ENCODE results near the gene B3GLCT. TPM values are rescaled to one million over a fixed set of nuclear protein-coding genes. Genes with fewer than 3 reads are reported as not detected.

B3GLCT gene
- total RNA-seq, 1 donor from 2014 or later: 16.5 TPM

- DNase-seq (ENCODE audit: extremely low spot score, unreplicated experiment): no peak
- Mint-ChIP-seq H3K27ac (no peak overlapping the region), H3K36me3 (peaks cover 4% of the 10 kb centered on the region), H3K27me3 (peaks cover 22% of the 10 kb centered on the region), H3K9me3 (no peaks in the 10 kb centered on the region), H3K4me3 (no peak overlapping the region), H3K4me1 (ENCODE audit: unreplicated experiment) (peaks cover 32% of the 10 kb centered on the region)
- no peak for TF ChIP-seq CTCF (conservative IDR thresholded peaks at IDR 0.05)
These were observed 8.1 kb downstream of the B3GLCT start for GRCh38 chr13:31207661-31208552.

GRCh38 chr13:31208559-31209122, 8.9 kb downstream of the B3GLCT start:
- no peak overlapping the region for H3K4me3 Mint-ChIP-seq

GRCh38 chr13:31209172-31209840, 9.5 kb downstream of the B3GLCT start:
- no peak for TF ChIP-seq CTCF (conservative IDR thresholded peaks at IDR 0.05)
- Mint-ChIP-seq H3K27me3 (peaks cover 13% of the 10 kb centered on the region), H3K27ac (no peak overlapping the region), H3K36me3 (peaks cover 4% of the 10 kb centered on the region), H3K4me3 (no peak overlapping the region), H3K4me1 (ENCODE audit: unreplicated experiment) (peaks cover 36% of the 10 kb centered on the region), H3K9me3 (no peaks in the 10 kb centered on the region)
- no peak for DNase-seq (ENCODE audit: extremely low spot score, unreplicated experiment)

More at GRCh38 chr13:31208559-31209122, 8.9 kb downstream of the B3GLCT start:
- no peak for TF ChIP-seq CTCF (conservative IDR thresholded peaks at IDR 0.05)
- H3K27me3 Mint-ChIP-seq: peaks cover 16% of the 10 kb centered on the region
- peaks cover 32% of the 10 kb centered on the region for H3K4me1 Mint-ChIP-seq (ENCODE audit: unreplicated experiment)
- H3K27ac Mint-ChIP-seq: no peak overlapping the region
- H3K9me3 Mint-ChIP-seq: no peaks in the 10 kb centered on the region
- peaks cover 4% of the 10 kb centered on the region for H3K36me3 Mint-ChIP-seq
- no peak for DNase-seq (ENCODE audit: extremely low spot score, unreplicated experiment)

- Mint-ChIP-seq H3K27ac (no peak overlapping the region), H3K27me3 (peaks cover 8% of the 10 kb centered on the region), H3K4me3 (no peak overlapping the region), H3K4me1 (ENCODE audit: unreplicated experiment) (peaks cover 35% of the 10 kb centered on the region), H3K36me3 (peaks cover 3% of the 10 kb centered on the region), H3K9me3 (no peaks in the 10 kb centered on the region)
- no peak for DNase-seq (ENCODE audit: extremely low spot score, unreplicated experiment)
- no peak for TF ChIP-seq CTCF (conservative IDR thresholded peaks at IDR 0.05)
These were observed 10.1 kb downstream of the B3GLCT start for GRCh38 chr13:31209841-31210210.

- Mint-ChIP-seq H3K27ac (no peak overlapping the region), H3K9me3 (no peaks in the 10 kb centered on the region), H3K27me3 (peaks cover 4% of the 10 kb centered on the region), H3K36me3 (peaks cover 13% of the 10 kb centered on the region), H3K4me3 (no peak overlapping the region), H3K4me1 (ENCODE audit: unreplicated experiment) (peaks cover 23% of the 10 kb centered on the region)
- DNase-seq (ENCODE audit: extremely low spot score, unreplicated experiment): no peak
- no peak for TF ChIP-seq CTCF (conservative IDR thresholded peaks at IDR 0.05)
These were observed 14.0 kb downstream of the B3GLCT start for GRCh38 chr13:31213651-31214289.

Data from type B pancreatic cell (in vitro differentiated cells).